ENCODE measurements around the gene MNAT1.

The MNAT1 gene

DNA sequence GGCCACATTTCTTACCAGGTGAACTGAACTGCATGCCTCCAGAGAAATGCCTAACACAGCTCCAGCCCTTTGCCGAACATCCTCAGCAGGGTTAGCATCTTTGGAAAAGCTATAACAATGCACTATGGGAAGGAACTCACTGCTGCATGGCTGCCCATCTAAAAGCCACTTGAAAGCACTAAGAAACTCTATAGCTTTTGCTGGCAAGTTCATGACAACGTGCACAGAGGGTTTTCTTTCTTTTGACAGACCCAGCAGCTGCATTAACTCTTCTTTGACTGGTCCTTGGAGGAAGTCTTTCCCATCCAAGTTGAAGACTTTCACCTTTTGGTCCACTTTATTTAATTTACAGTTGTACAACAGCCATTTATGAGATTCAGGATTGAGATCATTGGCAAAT, 241.0 kb downstream of the MNAT1 start:
- DNase-seq (ENCODE audit: low read depth), result no peak
- TF ChIP-seq, protein P1, sequence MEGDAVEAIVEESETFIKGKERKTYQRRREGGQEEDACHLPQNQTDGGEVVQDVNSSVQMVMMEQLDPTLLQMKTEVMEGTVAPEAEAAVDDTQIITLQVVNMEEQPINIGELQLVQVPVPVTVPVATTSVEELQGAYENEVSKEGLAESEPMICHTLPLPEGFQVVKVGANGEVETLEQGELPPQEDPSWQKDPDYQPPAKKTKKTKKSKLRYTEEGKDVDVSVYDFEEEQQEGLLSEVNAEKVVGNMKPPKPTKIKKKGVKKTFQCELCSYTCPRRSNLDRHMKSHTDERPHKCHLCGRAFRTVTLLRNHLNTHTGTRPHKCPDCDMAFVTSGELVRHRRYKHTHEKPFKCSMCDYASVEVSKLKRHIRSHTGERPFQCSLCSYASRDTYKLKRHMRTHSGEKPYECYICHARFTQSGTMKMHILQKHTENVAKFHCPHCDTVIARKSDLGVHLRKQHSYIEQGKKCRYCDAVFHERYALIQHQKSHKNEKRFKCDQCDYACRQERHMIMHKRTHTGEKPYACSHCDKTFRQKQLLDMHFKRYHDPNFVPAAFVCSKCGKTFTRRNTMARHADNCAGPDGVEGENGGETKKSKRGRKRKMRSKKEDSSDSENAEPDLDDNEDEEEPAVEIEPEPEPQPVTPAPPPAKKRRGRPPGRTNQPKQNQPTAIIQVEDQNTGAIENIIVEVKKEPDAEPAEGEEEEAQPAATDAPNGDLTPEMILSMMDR (IDR thresholded peaks at IDR 0.05; ENCODE audit: low read length, missing control alignments), result no peak

DNA sequence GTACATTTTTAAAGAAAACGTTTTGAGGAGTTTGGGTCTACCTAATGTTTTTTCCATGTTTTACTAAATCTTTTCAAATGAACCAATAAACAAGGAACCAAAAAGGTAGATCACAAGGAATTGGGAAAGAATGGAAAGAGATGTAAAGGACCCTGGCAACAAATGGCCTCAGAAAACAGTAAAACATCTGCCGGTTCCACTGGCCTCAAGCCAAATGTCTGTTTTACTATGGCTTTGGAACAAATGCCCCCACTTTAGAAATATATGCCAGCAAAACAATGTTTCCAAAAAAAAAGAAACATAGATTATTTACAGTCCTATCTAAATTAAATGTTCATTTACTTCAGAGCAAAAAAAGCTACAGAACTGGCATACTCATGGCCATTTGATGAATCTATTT, 243.3 kb downstream of the MNAT1 start:
- TF ChIP-seq, protein P1 (IDR thresholded peaks at IDR 0.05; ENCODE audit: low read length, missing control alignments), result no peak
- DNase-seq (ENCODE audit: low read depth), result peak; percentile 16
- no peak overlapping the region for H3K4me3 ChIP-seq (replicated peaks; ENCODE audit: low read depth, low read length)

More for the DNA sequence above, 241.0 kb downstream of the MNAT1 start:
- H3K4me3 ChIP-seq (replicated peaks; ENCODE audit: low read depth, low read length), result no peak overlapping the region

DNA sequence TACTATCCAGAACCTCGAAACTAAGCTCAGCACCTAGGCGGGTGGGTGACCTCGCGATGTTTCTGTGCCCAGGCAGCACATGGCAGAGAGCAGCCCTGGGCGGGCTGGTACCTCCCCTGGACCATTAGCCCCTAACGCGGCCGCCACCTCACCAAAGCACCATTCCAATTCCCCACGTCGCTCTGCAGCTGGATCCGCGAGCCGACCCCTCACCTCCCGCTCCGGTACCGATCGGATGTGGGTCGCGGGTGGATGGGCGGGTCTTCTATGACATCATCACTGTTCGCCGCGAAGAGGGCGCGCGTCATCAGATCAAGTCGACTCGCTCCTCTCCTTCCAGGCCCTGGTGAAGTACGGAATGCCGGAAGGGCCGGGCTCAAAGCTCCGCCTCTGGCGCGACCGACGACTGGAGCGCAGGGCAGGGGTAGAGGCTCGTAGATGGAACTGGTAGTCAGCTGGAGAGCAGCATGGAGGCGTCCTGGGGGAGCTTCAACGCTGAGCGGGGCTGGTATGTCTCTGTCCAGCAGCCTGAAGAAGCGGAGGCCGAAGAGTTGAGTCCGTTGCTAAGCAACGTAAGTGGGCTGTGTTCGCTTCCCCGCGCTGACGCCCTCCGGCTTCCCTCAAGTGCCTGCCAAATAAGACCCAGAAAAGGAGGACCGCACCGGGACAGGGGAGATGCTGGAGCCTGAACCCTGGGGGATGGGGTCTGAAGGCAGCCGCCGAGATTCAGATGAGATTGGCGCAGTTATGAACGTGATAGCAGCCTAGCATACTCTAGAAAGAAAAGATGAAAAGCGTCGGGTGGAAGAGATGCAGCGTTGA, 246.5 kb downstream of the MNAT1 start, which contains the start of the genes SLC38A6 and TRMT5:
SLC38A6 (plus strand) TSS at position 435 of the 822 bp plus-strand sequence; CDS start at position 468, 33 bp downstream.
TRMT5 (minus strand) TSS at position 269 of the 822 bp plus-strand sequence; CDS start at position 163, 106 bp downstream.
- peak within 1 kb of the TSS; percentile 85 for H3K4me3 ChIP-seq (replicated peaks; ENCODE audit: low read depth, low read length)
- TF ChIP-seq, protein P1 (IDR thresholded peaks at IDR 0.05; ENCODE audit: low read length, missing control alignments), result no peak
- DNase-seq (ENCODE audit: low read depth), result peak; percentile 97

DNA sequence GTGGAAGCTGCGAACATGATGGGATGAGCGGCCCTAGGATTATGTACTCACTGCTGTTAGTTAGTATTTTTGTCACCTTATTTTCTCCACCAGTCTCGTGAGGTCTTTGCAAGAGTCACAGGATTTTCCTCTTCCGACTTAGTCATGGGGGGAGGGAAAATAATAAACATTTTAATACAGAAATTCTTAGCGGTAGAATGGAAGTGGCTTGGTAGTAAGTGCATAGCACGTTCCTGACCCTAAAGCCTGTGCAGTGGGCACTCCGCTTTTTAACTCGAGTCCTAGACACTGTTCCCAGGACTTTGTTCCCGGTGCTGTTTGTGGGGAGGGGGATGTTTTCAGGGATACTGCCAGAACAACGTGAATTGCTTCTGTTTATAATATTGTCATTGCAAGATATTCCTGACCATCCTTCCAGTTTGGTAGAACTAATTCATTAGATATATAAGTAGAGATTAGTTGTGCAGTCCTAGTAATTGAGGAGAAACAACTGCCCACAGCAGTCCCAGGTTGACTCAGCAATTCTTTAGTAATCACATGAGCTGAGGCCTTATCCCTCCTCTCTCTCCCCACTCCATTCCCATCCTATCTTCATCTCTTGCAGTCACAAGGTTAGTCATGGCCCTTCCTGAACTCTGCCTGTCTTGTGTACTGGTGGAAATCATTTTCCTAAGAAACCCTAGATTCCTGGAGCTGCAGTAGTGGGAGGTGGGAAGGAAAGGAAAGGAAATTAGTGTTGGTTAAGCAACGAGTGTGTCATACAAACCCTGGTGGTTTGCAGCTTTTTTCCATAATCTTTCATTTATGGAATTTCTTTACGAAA, 247.3 kb downstream of the MNAT1 start:
- H3K4me3 ChIP-seq (replicated peaks; ENCODE audit: low read depth, low read length), result peak overlapping the region; percentile 85
- DNase-seq (ENCODE audit: low read depth), result peak; percentile 91
- TF ChIP-seq, protein P1 (IDR thresholded peaks at IDR 0.05; ENCODE audit: low read length, missing control alignments), result no peak

DNA sequence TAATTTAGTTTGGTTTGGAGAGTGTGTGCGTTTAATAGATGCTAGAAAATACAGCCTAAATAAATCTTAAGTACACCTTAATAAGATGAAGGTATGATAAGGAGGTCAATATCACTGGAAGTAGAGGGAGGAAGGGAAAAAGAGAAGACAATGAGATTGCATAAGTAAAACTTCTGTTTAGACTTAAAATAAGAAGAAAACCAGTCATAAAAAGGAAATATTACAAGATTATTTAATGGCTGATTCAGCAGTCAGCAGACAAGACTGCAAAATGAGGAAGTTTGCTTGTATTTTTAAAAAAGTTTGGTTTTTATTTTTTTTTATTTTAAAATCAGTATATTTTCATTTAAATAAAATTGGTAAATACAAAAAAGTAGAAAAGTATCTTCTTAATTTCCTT, 249.6 kb downstream of the MNAT1 start:
- TF ChIP-seq, protein P1 (IDR thresholded peaks at IDR 0.05; ENCODE audit: low read length, missing control alignments), result no peak
- no peak for DNase-seq (ENCODE audit: low read depth)
- no peak overlapping the region for H3K4me3 ChIP-seq (replicated peaks; ENCODE audit: low read depth, low read length)

DNA sequence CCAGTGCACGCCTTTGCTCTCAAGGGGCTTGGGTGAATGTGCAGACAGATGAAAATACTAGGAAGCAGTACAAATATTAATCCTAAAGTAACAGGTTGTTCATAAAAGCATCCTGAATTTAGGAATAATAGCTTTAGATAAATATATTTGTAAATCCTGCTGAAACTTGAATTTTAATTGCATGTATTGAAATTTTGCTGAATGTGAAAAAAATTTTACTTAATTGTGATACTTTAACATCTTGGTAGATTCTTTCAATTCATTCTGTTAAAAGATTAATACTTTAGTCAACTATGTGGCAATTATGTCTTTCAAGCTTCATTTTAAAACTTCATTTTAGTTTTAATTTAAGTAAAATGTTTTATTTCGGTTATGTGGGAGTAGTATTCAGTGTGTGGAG, 251.9 kb downstream of the MNAT1 start:
- H3K4me3 ChIP-seq (replicated peaks; ENCODE audit: low read depth, low read length), result no peak overlapping the region
- TF ChIP-seq, protein P1 (IDR thresholded peaks at IDR 0.05; ENCODE audit: low read length, missing control alignments), result no peak
- DNase-seq (ENCODE audit: low read depth), result no peak
